Measurements from ENCODE around the gene GALC.

DNA sequence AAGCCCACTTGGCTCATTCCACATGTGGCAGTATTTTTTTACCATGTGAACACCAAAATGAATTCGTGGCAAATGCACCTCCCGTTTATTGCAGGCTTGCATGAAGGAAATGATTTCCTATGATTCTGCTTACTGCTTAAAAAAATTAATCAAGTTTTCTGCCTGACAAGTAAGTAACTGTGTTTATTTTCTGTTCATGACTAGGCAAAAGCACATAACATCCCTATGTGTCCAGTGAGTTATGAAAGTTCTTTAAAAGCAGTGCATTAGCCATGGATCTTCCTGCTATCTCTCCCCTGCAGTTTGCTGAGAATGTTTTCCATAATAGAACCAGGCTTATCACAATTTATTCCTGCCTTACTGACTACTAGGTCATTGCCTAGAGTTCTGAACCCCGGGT, 32.3 kb upstream of the GALC start:
- TF ChIP-seq, protein P1, sequence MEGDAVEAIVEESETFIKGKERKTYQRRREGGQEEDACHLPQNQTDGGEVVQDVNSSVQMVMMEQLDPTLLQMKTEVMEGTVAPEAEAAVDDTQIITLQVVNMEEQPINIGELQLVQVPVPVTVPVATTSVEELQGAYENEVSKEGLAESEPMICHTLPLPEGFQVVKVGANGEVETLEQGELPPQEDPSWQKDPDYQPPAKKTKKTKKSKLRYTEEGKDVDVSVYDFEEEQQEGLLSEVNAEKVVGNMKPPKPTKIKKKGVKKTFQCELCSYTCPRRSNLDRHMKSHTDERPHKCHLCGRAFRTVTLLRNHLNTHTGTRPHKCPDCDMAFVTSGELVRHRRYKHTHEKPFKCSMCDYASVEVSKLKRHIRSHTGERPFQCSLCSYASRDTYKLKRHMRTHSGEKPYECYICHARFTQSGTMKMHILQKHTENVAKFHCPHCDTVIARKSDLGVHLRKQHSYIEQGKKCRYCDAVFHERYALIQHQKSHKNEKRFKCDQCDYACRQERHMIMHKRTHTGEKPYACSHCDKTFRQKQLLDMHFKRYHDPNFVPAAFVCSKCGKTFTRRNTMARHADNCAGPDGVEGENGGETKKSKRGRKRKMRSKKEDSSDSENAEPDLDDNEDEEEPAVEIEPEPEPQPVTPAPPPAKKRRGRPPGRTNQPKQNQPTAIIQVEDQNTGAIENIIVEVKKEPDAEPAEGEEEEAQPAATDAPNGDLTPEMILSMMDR (conservative IDR thresholded peaks at IDR 0.05 in 1 of 2, IDR thresholded peaks at IDR 0.05 in 1 of 2; ENCODE audit: extremely low read depth in 1 of 2, insufficient read depth in 1 of 2, low read depth in 1 of 2, low read length in 2 of 2) = no peak
- no peak for TF ChIP-seq EZH2 (IDR thresholded peaks at IDR 0.05; ENCODE audit: borderline replicate concordance, low read length)
